GM12878 (cell line): ENCODE data around the gene RAD51AP1. TPM values are rescaled to one million over a fixed set of nuclear protein-coding genes. Genes with fewer than 3 reads are reported as not detected.

Experiments used
- polyA plus RNA-seq, 11 experiments: library from polyadenylated mRNA; depleted of rRNA in 4 of 11; unstranded in 6 of 11; stranded (reverse) in 5 of 11; fragments of >200 nt; fragmentation: Nextera tagmentation in 4 of 11; fragmentation: Illumina TruSeq in 1 of 11; extraction: Ambion mirVana in 4 of 11; extraction: Trizol in 1 of 11; gene quantifications; 1 replicate in 1 of 11; 2 replicates in 10 of 11; pipeline versions ENCODE4 v1.2.1 to v1.2.3, GENCODE V29; 2011 to 2016; ENCODE audit warnings: inconsistent platforms in 2 of 11, missing spikeins in 2 of 11, low read depth in 1 of 11
- total RNA-seq, 4 experiments: library from RNA; depleted of rRNA in 3 of 4; stranded (reverse); fragments of >200 nt in 3 of 4; fragmentation: Illumina TruSeq in 1 of 4; extraction: Trizol in 1 of 4; gene quantifications; 2 replicates each; pipeline versions ENCODE4 v1.2.1 to v1.2.3, GENCODE V29; 2013 to 2021

RAD51AP1 gene
- total and polyA plus RNA-seq, 10 of the 15 experiments (the other 5 are each of a cell fraction or from before 2014, with no cell fraction given), result 22.3 to 86.0 (median 50.9) TPM

Other genes starting within 250 kb of the RAD51AP1 start
- gene TIGAR, start 217.7 kb upstream of the RAD51AP1 start, total RNA-seq (2014; rRNA removed), result 8.7 and 10.6 TPM in 2 replicates
- gene TIGAR, start 217.7 kb upstream of the RAD51AP1 start, total RNA-seq (2014; rRNA removed; fragmentation: Illumina TruSeq; extraction: Trizol), result 10.4 and 10.7 TPM in 2 replicates
- gene TIGAR, start 217.7 kb upstream of the RAD51AP1 start, total RNA-seq (2021), result 7.6 and 11.5 TPM in 2 replicates
- gene TIGAR, start 217.7 kb upstream of the RAD51AP1 start, polyA plus RNA-seq (2011; rRNA removed), result 10.1 and 39.4 TPM in 2 replicates
- 18.9 and 21.8 TPM in 2 replicates for gene TIGAR, start 217.7 kb upstream of the RAD51AP1 start, polyA plus RNA-seq (2014; fragmentation: Illumina TruSeq; extraction: Trizol)
- gene TIGAR, start 217.7 kb upstream of the RAD51AP1 start, polyA plus RNA-seq (2014; fragmentation: Nextera tagmentation; extraction: Ambion mirVana), result 10 to 100 TPM; 32.9 to 45.7 TPM
- 14.1 and 15.9 TPM in 2 replicates for gene TIGAR, start 217.7 kb upstream of the RAD51AP1 start, polyA plus RNA-seq (2014; rRNA removed)
- 10 to 100 TPM; 39.0 to 40.6 TPM for gene TIGAR, start 217.7 kb upstream of the RAD51AP1 start, polyA plus RNA-seq (2016; fragmentation: Nextera tagmentation; extraction: Ambion mirVana)
- not detected in 2 replicates for gene FGF23, start 159.2 kb upstream of the RAD51AP1 start, total RNA-seq (2014; rRNA removed)
- not detected in 2 replicates for gene FGF23, start 159.2 kb upstream of the RAD51AP1 start, total RNA-seq (2014; rRNA removed; fragmentation: Illumina TruSeq; extraction: Trizol)
- not detected in 2 replicates for gene FGF23, start 159.2 kb upstream of the RAD51AP1 start, total RNA-seq (2021)
- not detected in 2 replicates for gene FGF23, start 159.2 kb upstream of the RAD51AP1 start, polyA plus RNA-seq (2011; rRNA removed)
- gene FGF23, start 159.2 kb upstream of the RAD51AP1 start, polyA plus RNA-seq (2014; fragmentation: Illumina TruSeq; extraction: Trizol), result not detected in 2 replicates
- gene FGF23, start 159.2 kb upstream of the RAD51AP1 start, polyA plus RNA-seq (2014; fragmentation: Nextera tagmentation; extraction: Ambion mirVana), result not detected
- gene FGF23, start 159.2 kb upstream of the RAD51AP1 start, polyA plus RNA-seq (2014; rRNA removed), result not detected in 2 replicates
- gene FGF23, start 159.2 kb upstream of the RAD51AP1 start, polyA plus RNA-seq (2016; fragmentation: Nextera tagmentation; extraction: Ambion mirVana), result not detected
- gene FGF6, start 93.1 kb upstream of the RAD51AP1 start, total RNA-seq (2014; rRNA removed), result not detected in 2 replicates
- gene FGF6, start 93.1 kb upstream of the RAD51AP1 start, total RNA-seq (2014; rRNA removed; fragmentation: Illumina TruSeq; extraction: Trizol), result not detected in 2 replicates
- not detected in 2 replicates for gene FGF6, start 93.1 kb upstream of the RAD51AP1 start, total RNA-seq (2021)
- gene FGF6, start 93.1 kb upstream of the RAD51AP1 start, polyA plus RNA-seq (2011; rRNA removed), result not detected in 2 replicates
- not detected in 2 replicates for gene FGF6, start 93.1 kb upstream of the RAD51AP1 start, polyA plus RNA-seq (2014; fragmentation: Illumina TruSeq; extraction: Trizol)
- gene FGF6, start 93.1 kb upstream of the RAD51AP1 start, polyA plus RNA-seq (2014; fragmentation: Nextera tagmentation; extraction: Ambion mirVana), result not detected
- not detected in 2 replicates for gene FGF6, start 93.1 kb upstream of the RAD51AP1 start, polyA plus RNA-seq (2014; rRNA removed)
- gene FGF6, start 93.1 kb upstream of the RAD51AP1 start, polyA plus RNA-seq (2016; fragmentation: Nextera tagmentation; extraction: Ambion mirVana), result not detected
- gene DYRK4, start 23.3 kb downstream of the RAD51AP1 start, total RNA-seq (2014; rRNA removed), result 47.5 and 53.9 TPM in 2 replicates
- gene DYRK4, start 23.3 kb downstream of the RAD51AP1 start, total RNA-seq (2014; rRNA removed; fragmentation: Illumina TruSeq; extraction: Trizol), result 43.7 and 44.1 TPM in 2 replicates
- 29.9 and 30.8 TPM in 2 replicates for gene DYRK4, start 23.3 kb downstream of the RAD51AP1 start, total RNA-seq (2021)
- 52.1 and 54.9 TPM in 2 replicates for gene DYRK4, start 23.3 kb downstream of the RAD51AP1 start, polyA plus RNA-seq (2011; rRNA removed)
- 39.5 and 52.7 TPM in 2 replicates for gene DYRK4, start 23.3 kb downstream of the RAD51AP1 start, polyA plus RNA-seq (2014; fragmentation: Illumina TruSeq; extraction: Trizol)
- 10 to 100 TPM; 61.4 to 66.7 TPM for gene DYRK4, start 23.3 kb downstream of the RAD51AP1 start, polyA plus RNA-seq (2014; fragmentation: Nextera tagmentation; extraction: Ambion mirVana)
- 46.1 and 56.1 TPM in 2 replicates for gene DYRK4, start 23.3 kb downstream of the RAD51AP1 start, polyA plus RNA-seq (2014; rRNA removed)
- gene DYRK4, start 23.3 kb downstream of the RAD51AP1 start, polyA plus RNA-seq (2016; fragmentation: Nextera tagmentation; extraction: Ambion mirVana), result 10 to 100 TPM; 41.4 to 43.0 TPM
- gene AKAP3, start 110.2 kb downstream of the RAD51AP1 start, total RNA-seq (2014; rRNA removed), result 0.68 and 2.5 TPM in 2 replicates
- 1.2 and 1.5 TPM in 2 replicates for gene AKAP3, start 110.2 kb downstream of the RAD51AP1 start, total RNA-seq (2014; rRNA removed; fragmentation: Illumina TruSeq; extraction: Trizol)
- 1.5 TPM in 2 replicates for gene AKAP3, start 110.2 kb downstream of the RAD51AP1 start, total RNA-seq (2021)
- 1.0 and 1.6 TPM in 2 replicates for gene AKAP3, start 110.2 kb downstream of the RAD51AP1 start, polyA plus RNA-seq (2011; rRNA removed)
- gene AKAP3, start 110.2 kb downstream of the RAD51AP1 start, polyA plus RNA-seq (2014; fragmentation: Illumina TruSeq; extraction: Trizol), result 1.3 and 4.4 TPM in 2 replicates
- gene AKAP3, start 110.2 kb downstream of the RAD51AP1 start, polyA plus RNA-seq (2014; fragmentation: Nextera tagmentation; extraction: Ambion mirVana), result under 1 TPM; 0.40 to 0.47 TPM
- gene AKAP3, start 110.2 kb downstream of the RAD51AP1 start, polyA plus RNA-seq (2014; rRNA removed), result 0.97 and 1.7 TPM in 2 replicates
- gene AKAP3, start 110.2 kb downstream of the RAD51AP1 start, polyA plus RNA-seq (2016; fragmentation: Nextera tagmentation; extraction: Ambion mirVana), result 1 to 10 TPM; 1.9 to 2.4 TPM
- 81.3 and 95.2 TPM in 2 replicates for gene NDUFA9, start 110.2 kb downstream of the RAD51AP1 start, total RNA-seq (2014; rRNA removed)
- gene NDUFA9, start 110.2 kb downstream of the RAD51AP1 start, total RNA-seq (2014; rRNA removed; fragmentation: Illumina TruSeq; extraction: Trizol), result 142 and 151 TPM in 2 replicates
- gene NDUFA9, start 110.2 kb downstream of the RAD51AP1 start, total RNA-seq (2021), result 151 and 153 TPM in 2 replicates
- 135 and 164 TPM in 2 replicates for gene NDUFA9, start 110.2 kb downstream of the RAD51AP1 start, polyA plus RNA-seq (2011; rRNA removed)
- gene NDUFA9, start 110.2 kb downstream of the RAD51AP1 start, polyA plus RNA-seq (2014; fragmentation: Illumina TruSeq; extraction: Trizol), result 137 and 148 TPM in 2 replicates
- gene NDUFA9, start 110.2 kb downstream of the RAD51AP1 start, polyA plus RNA-seq (2014; fragmentation: Nextera tagmentation; extraction: Ambion mirVana), result 100 to 1,000 TPM; 360 to 472 TPM
- 134 and 144 TPM in 2 replicates for gene NDUFA9, start 110.2 kb downstream of the RAD51AP1 start, polyA plus RNA-seq (2014; rRNA removed)
- 100 to 1,000 TPM; 334 to 353 TPM for gene NDUFA9, start 110.2 kb downstream of the RAD51AP1 start, polyA plus RNA-seq (2016; fragmentation: Nextera tagmentation; extraction: Ambion mirVana)
- 0.23 and 0.44 TPM in 2 replicates for gene GALNT8, start 181.5 kb downstream of the RAD51AP1 start, total RNA-seq (2014; rRNA removed)
- gene GALNT8, start 181.5 kb downstream of the RAD51AP1 start, total RNA-seq (2014; rRNA removed; fragmentation: Illumina TruSeq; extraction: Trizol), result 0.31 and 0.32 TPM in 2 replicates
- 0.43 and 0.56 TPM in 2 replicates for gene GALNT8, start 181.5 kb downstream of the RAD51AP1 start, total RNA-seq (2021)
- 0.71 and 0.81 TPM in 2 replicates for gene GALNT8, start 181.5 kb downstream of the RAD51AP1 start, polyA plus RNA-seq (2011; rRNA removed)
- gene GALNT8, start 181.5 kb downstream of the RAD51AP1 start, polyA plus RNA-seq (2014; fragmentation: Illumina TruSeq; extraction: Trizol), result 0.33 and 0.46 TPM in 2 replicates
- gene GALNT8, start 181.5 kb downstream of the RAD51AP1 start, polyA plus RNA-seq (2014; fragmentation: Nextera tagmentation; extraction: Ambion mirVana), result under 1 TPM; 0.16 TPM
- gene GALNT8, start 181.5 kb downstream of the RAD51AP1 start, polyA plus RNA-seq (2014; rRNA removed), result 0.34 and 0.81 TPM in 2 replicates
- under 1 TPM in 1 of 2 experiments, not detected in 1; 0.14 TPM for gene GALNT8, start 181.5 kb downstream of the RAD51AP1 start, polyA plus RNA-seq (2016; fragmentation: Nextera tagmentation; extraction: Ambion mirVana)